D721Med (cell line): ENCODE measurements around the gene CDKL5.
A peak's percentile ranks its signal among the peaks of the same experiment; 100 is the strongest.

Experiments
- DNase-seq: peaks from one replicate; pipeline ENCODE4 v3.0.0; 2011; ENCODE audit warnings: low spot score; ENCODE audit not compliant: insufficient read length
- FAIRE-seq: peaks from 2 replicates; lab custom pipeline; 2011; peaks lifted over from hg19 to GRCh38; lab: Jason Lieb, UNC
- CTCF ChIP-seq: IDR thresholded peaks from 2 replicates; pipeline ENCODE4 v1.5.1; 2012; ENCODE audit warnings: mild to moderate bottlenecking, control low read depth; ENCODE audit not compliant: insufficient read depth; ENCODE audit errors: missing control alignments

The CDKL5 gene

GRCh38 chrX:18425199-18426003 is at the start of gene CDKL5:
CDKL5 (plus strand) TSS chrX:18425608; CDS start chrX:18507097, 81,489 bp downstream.
- no peak for FAIRE-seq
- DNase-seq: peak; percentile 25
- no peak for TF ChIP-seq CTCF

GRCh38 chrX:18377796-18378195 is 47.6 kb upstream of the CDKL5 start:
- no peak for DNase-seq
- TF ChIP-seq CTCF: peak; percentile 58
- FAIRE-seq: no peak

GRCh38 chrX:18389966-18390365 is 35.4 kb upstream of the CDKL5 start:
- no peak for FAIRE-seq
- TF ChIP-seq CTCF: peak; percentile 13
- DNase-seq: no peak

GRCh38 chrX:18390941-18391538 is 34.4 kb upstream of the CDKL5 start:
- peak; percentile 48 for TF ChIP-seq CTCF
- FAIRE-seq: peak; percentile 56
- DNase-seq: no peak

GRCh38 chrX:18394477-18394876 is 30.9 kb upstream of the CDKL5 start:
- no peak for FAIRE-seq
- no peak for TF ChIP-seq CTCF

GRCh38 chrX:18401848-18402213 is 23.6 kb upstream of the CDKL5 start:
- FAIRE-seq (no peak), DNase-seq (no peak)
- TF ChIP-seq CTCF: no peak

More at GRCh38 chrX:18394477-18394876, 30.9 kb upstream of the CDKL5 start:
- DNase-seq: no peak

GRCh38 chrX:18406531-18407266 is 18.7 kb upstream of the CDKL5 start:
- DNase-seq (no peak), FAIRE-seq (no peak)
- no peak for TF ChIP-seq CTCF
